Endothelial cell of umbilical vein (primary cell): Measurements from ENCODE around the gene CD300LD. TPM values are rescaled to one million over a fixed set of nuclear protein-coding genes. Genes with fewer than 3 reads are reported as not detected.

Experiments
- BruUV-seq: library from RNA; stranded (reverse); fragments of 400-500 nt; replicated peaks from 2 replicates; lab custom pipeline; 2021; lab: Mats Ljungman, UMichigan
- CTCF ChIA-PET: fragments of 300-600, 350-600 bp; sonication (Branson Sonifier 250); formaldehyde crosslinking; loops from one replicate; lab custom pipeline; 2021; ENCODE audit warnings: antibody characterized with exemption, inconsistent platforms; lab: Charles Lee
- POLR2A ChIA-PET: fragments of 300-600, 350-600 bp; sonication (Branson Sonifier 250); formaldehyde crosslinking; loops from one replicate; lab custom pipeline; 2021; ENCODE audit warnings: antibody characterized with exemption, inconsistent platforms; lab: Charles Lee
- DNase-seq: peaks from one replicate; pipeline ENCODE4 v3.0.0-alpha.2; 2011; ENCODE audit warnings: low read depth, low spot score
- FAIRE-seq: peaks from 2 replicates; lab custom pipeline; 2011; peaks lifted over from hg19 to GRCh38; lab: Jason Lieb, UNC
- H2AFZ ChIP-seq: 2 replicates; pipeline ENCODE4 v1.6.0; 2012; ENCODE audit warnings: low read depth, low read length, control low read depth, inconsistent platforms
- H3K27ac ChIP-seq: 2 replicates; pipeline ENCODE4 v1.5.1; 2011; ENCODE audit warnings: low read depth, mild to moderate bottlenecking, control low read depth, low read length, moderate library complexity; ENCODE audit not compliant: insufficient read depth
- H3K27me3 ChIP-seq, 2 experiments: 2 replicates each; pipeline versions ENCODE4 v1.6.0 to v1.6.1; 2011; ENCODE audit warnings: low read length in 2 of 2, mixed read lengths in 1 of 2; ENCODE audit not compliant: control insufficient read depth in 2 of 2, insufficient read depth in 2 of 2
- H3K36me3 ChIP-seq, 2 experiments: 2 replicates in 1 of 2; 3 replicates in 1 of 2; pipeline ENCODE4 v1.5.1; 2011; ENCODE audit warnings: low read length in 2 of 2, mild to moderate bottlenecking in 1 of 2, moderate library complexity in 1 of 2; ENCODE audit not compliant: control insufficient read depth in 2 of 2, insufficient read depth in 2 of 2; ENCODE audit errors: extremely low read depth in 1 of 2
- H3K4me1 ChIP-seq: 3 replicates; pipeline ENCODE4 v1.5.1; 2011; ENCODE audit warnings: mild to moderate bottlenecking, low read length; ENCODE audit not compliant: control insufficient read depth, insufficient read depth; ENCODE audit errors: extremely low read depth
- H3K4me2 ChIP-seq: 2 replicates; pipeline ENCODE4 v1.6.1; 2011; ENCODE audit warnings: low read length, control low read depth, mixed read lengths; ENCODE audit not compliant: insufficient read depth
- H3K4me3 ChIP-seq, 3 experiments: fragments of 200-600 bp in 1 of 3; sonication (generic), shearing (Covaris generic) in 1 of 3; replicated peaks in 1 of 3; 2 replicates each; pipeline ENCODE4 v1.5.1; 2011 to 2016; ENCODE audit warnings: control low read depth in 3 of 3, low read length in 3 of 3, mild to moderate bottlenecking in 2 of 3, inconsistent platforms in 1 of 3, low read depth in 1 of 3, moderate library complexity in 1 of 3; ENCODE audit not compliant: insufficient read depth in 1 of 3
- H3K79me2 ChIP-seq: 2 replicates; pipeline ENCODE4 v1.6.0; 2012; ENCODE audit warnings: low read length, inconsistent platforms; ENCODE audit not compliant: control insufficient read depth, insufficient read depth
- H3K9ac ChIP-seq: replicated peaks from 2 replicates; pipeline ENCODE3; 2011; ENCODE audit warnings: low read length, control low read depth; ENCODE audit not compliant: insufficient read depth; ENCODE audit errors: extremely low read depth
- H3K9me1 ChIP-seq: replicated peaks from 3 replicates; pipeline ENCODE4 v1.6.0; 2011; ENCODE audit warnings: mild to moderate bottlenecking, low read length; ENCODE audit not compliant: control insufficient read depth, insufficient read depth; ENCODE audit errors: extremely low read depth
- H3K9me3 ChIP-seq: replicated peaks from 2 replicates; pipeline ENCODE4 v1.5.1; 2012; ENCODE audit warnings: low read length, inconsistent platforms; ENCODE audit not compliant: control insufficient read depth, insufficient read depth
- H4K20me1 ChIP-seq: replicated peaks from 2 replicates; pipeline ENCODE3; 2011; ENCODE audit warnings: mild to moderate bottlenecking, low read length; ENCODE audit not compliant: control insufficient read depth, insufficient read depth; ENCODE audit errors: extremely low read depth
- CTCF ChIP-seq, 2 donors: IDR thresholded peaks; 1 replicate in 1 of 2; 2 replicates in 1 of 2; pipeline ENCODE4 v1.5.1; 2011; ENCODE audit warnings: low read length in 2 of 2, mild to moderate bottlenecking in 2 of 2, moderate library complexity in 2 of 2, control low read depth in 1 of 2, inconsistent platforms in 1 of 2, low read depth in 1 of 2; ENCODE audit not compliant: insufficient read depth in 1 of 2; ENCODE audit errors: extremely low read depth in 1 of 2
- EZH2 ChIP-seq: IDR thresholded peaks from 2 replicates; pipeline ENCODE4 v1.6.1; 2012; ENCODE audit warnings: borderline replicate concordance, low read depth, mild to moderate bottlenecking, moderate library complexity, low read length, inconsistent platforms; ENCODE audit not compliant: severe bottlenecking
- FOS ChIP-seq: IDR thresholded peaks from 2 replicates; pipeline ENCODE4 v1.6.1; 2011; ENCODE audit warnings: mild to moderate bottlenecking, low read length, moderate library complexity, borderline replicate concordance; ENCODE audit not compliant: insufficient read depth
- GATA2 ChIP-seq: IDR thresholded peaks from 2 replicates; pipeline ENCODE4 v1.7.0; 2011; ENCODE audit warnings: low read depth, mild to moderate bottlenecking, moderate library complexity, mixed read lengths, low read length; ENCODE audit not compliant: insufficient read length, insufficient read depth
- JUN ChIP-seq: IDR thresholded peaks from 2 replicates; pipeline ENCODE4 v1.6.1; 2011; ENCODE audit warnings: borderline replicate concordance, low read depth; ENCODE audit not compliant: insufficient read length, insufficient read depth
- MAX ChIP-seq: IDR thresholded peaks from 2 replicates; pipeline ENCODE4 v1.6.1; 2011; ENCODE audit not compliant: insufficient read depth, insufficient read length
- POLR2AphosphoS5 ChIP-seq: IDR thresholded peaks from 2 replicates; pipeline ENCODE4 v1.6.1; 2012; ENCODE audit warnings: low read depth, mild to moderate bottlenecking, control low read depth, low read length, moderate library complexity; ENCODE audit not compliant: insufficient read depth
- dilution Hi-C: fragments of 300-500 bp; cut with MboI; formaldehyde crosslinking; loops from one replicate; pipeline ENCODE4 v1.15.0; 2019; ENCODE audit warnings: low sequenced_read_pairs; ENCODE audit not compliant: extremely low pct_ligation_motif_present
- intact Hi-C: fragments of 100-400 bp; cut with micrococcal nuclease; formaldehyde crosslinking; loops from one replicate; pipeline ENCODE4 v1.10.0; 2022
- polyA plus RNA-seq, 4 experiments: library from polyadenylated mRNA; depleted of rRNA in 3 of 4; stranded (reverse) in 3 of 4; unstranded in 1 of 4; fragments of >200 nt; gene quantifications; 2 replicates each; pipeline versions ENCODE4 v1.2.1 to v1.2.3, GENCODE V29; 2011 to 2012; ENCODE audit warnings: missing spikeins in 1 of 4
- total RNA-seq: library from RNA; stranded (reverse); gene quantifications from 2 replicates; pipeline ENCODE4 v1.2.3, GENCODE V29; 2021

Gene CD300LD
- total and polyA plus RNA-seq, 2 donors (not counting 3 experiments of a cell fraction or from before 2014, with no cell fraction given), result not detected

GRCh38 chr17:74545843-74546230, 46.2 kb downstream of the CD300LD start, which contains the start of gene CD300C:
TSS of gene CD300C (minus strand) at chr17:74546115. CDS start at chr17:74545782, 333 bp downstream.
- DNase-seq (no peak), FAIRE-seq (no peak)
- CTCF ChIA-PET, result no interaction called here
- Histone ChIP-seq H3K27me3 (no peaks in the 10 kb centered on the region), H3K9me3 (no peaks in the 10 kb centered on the region), H3K4me1 (no peaks in the 10 kb centered on the region), H3K27ac (no peak within 1 kb of the TSS), H2AFZ (no peak within 1 kb of the TSS), H3K79me2 (no peaks in the 10 kb centered on the region), H3K9ac (no peak within 1 kb of the TSS), H3K4me3 (no peak within 1 kb of the TSS), H3K9me1 (no peaks in the 10 kb centered on the region), H3K4me2 (no peak within 1 kb of the TSS), H3K36me3 (no peaks in the 10 kb centered on the region), H4K20me1 (no peaks in the 10 kb centered on the region)
- BruUV-seq, result no TSS peak
- dilution Hi-C loops, result no loop called here
- intact Hi-C loops, result no loop called here
- TF ChIP-seq POLR2AphosphoS5 (no peak), GATA2 (no peak), EZH2 (no peak), CTCF (IDR thresholded peaks at IDR 0.05; ENCODE audit: extremely low read depth in 1 of 2, insufficient read depth in 1 of 2, low read depth in 1 of 2, low read length in 2 of 2) (no peak), JUN (no peak), FOS (no peak), MAX (no peak)
- POLR2A ChIA-PET, result no interaction called here
